ENCODE measurements around the gene SLC20A1.

The SLC20A1 gene

GRCh38 chr2:112645310-112646101 is at the start of gene SLC20A1:
Gene SLC20A1, plus strand, starts transcription at chr2:112645939. Its CDS starts 890 bp downstream, at chr2:112646829.
- Histone ChIP-seq H3K4me3 (peak within 1 kb of the TSS; percentile 98), H3K4me2 (peak within 1 kb of the TSS; percentile 97), H3K27ac (peak within 1 kb of the TSS; percentile 98), H3K9ac (peak within 1 kb of the TSS; percentile 99), H3K36me3 (peaks cover 33% of the 10 kb centered on the region), H3K27me3 (no peaks in the 10 kb centered on the region), H3K4me1 (peaks cover 54% of the 10 kb centered on the region), H3K9me3 (no peaks in the 10 kb centered on the region), H4K20me1 (peaks cover 38% of the 10 kb centered on the region)
- no peak for TF ChIP-seq Cebpa-rat (IDR thresholded peaks at IDR 0.05)

- Histone ChIP-seq H3K9ac (no peak overlapping the region), H3K4me2 (no peak overlapping the region), H3K36me3 (no peaks in the 10 kb centered on the region), H4K20me1 (no peaks in the 10 kb centered on the region), H3K27ac (no peak overlapping the region), H3K9me3 (no peaks in the 10 kb centered on the region), H3K4me3 (no peak overlapping the region), H3K4me1 (no peaks in the 10 kb centered on the region), H3K27me3 (no peaks in the 10 kb centered on the region)
- TF ChIP-seq Cebpa-rat (IDR thresholded peaks at IDR 0.05): no peak
Measured at GRCh38 chr2:112597537-112598322, 48.0 kb upstream of the SLC20A1 start.

- Histone ChIP-seq H3K27me3 (no peaks in the 10 kb centered on the region), H4K20me1 (no peaks in the 10 kb centered on the region), H3K4me2 (no peak overlapping the region), H3K36me3 (no peaks in the 10 kb centered on the region), H3K9ac (no peak overlapping the region), H3K9me3 (no peaks in the 10 kb centered on the region), H3K4me3 (no peak overlapping the region), H3K4me1 (no peaks in the 10 kb centered on the region), H3K27ac (no peak overlapping the region)
- no peak for TF ChIP-seq Cebpa-rat (IDR thresholded peaks at IDR 0.05)
Measured at GRCh38 chr2:112600634-112601033, 45.1 kb upstream of the SLC20A1 start.

GRCh38 chr2:112601754-112602153 is 44.0 kb upstream of the SLC20A1 start:
- Histone ChIP-seq H3K4me1 (no peaks in the 10 kb centered on the region), H3K4me2 (no peak overlapping the region), H3K9me3 (no peaks in the 10 kb centered on the region), H4K20me1 (no peaks in the 10 kb centered on the region), H3K9ac (no peak overlapping the region), H3K27me3 (no peaks in the 10 kb centered on the region), H3K36me3 (no peaks in the 10 kb centered on the region), H3K27ac (no peak overlapping the region), H3K4me3 (no peak overlapping the region)
- no peak for TF ChIP-seq Cebpa-rat (IDR thresholded peaks at IDR 0.05)

GRCh38 chr2:112602917-112603316 is 42.8 kb upstream of the SLC20A1 start:
- Histone ChIP-seq H3K9me3 (no peaks in the 10 kb centered on the region), H3K27me3 (no peaks in the 10 kb centered on the region), H3K4me3 (no peak overlapping the region), H3K4me1 (no peaks in the 10 kb centered on the region), H3K9ac (no peak overlapping the region), H4K20me1 (no peaks in the 10 kb centered on the region), H3K36me3 (no peaks in the 10 kb centered on the region), H3K27ac (no peak overlapping the region), H3K4me2 (no peak overlapping the region)
- TF ChIP-seq Cebpa-rat (IDR thresholded peaks at IDR 0.05): no peak

GRCh38 chr2:112603731-112604130 is 42.0 kb upstream of the SLC20A1 start:
- H3K9ac ChIP-seq: no peak overlapping the region
- H3K27me3 ChIP-seq: no peaks in the 10 kb centered on the region
- TF ChIP-seq Cebpa-rat (IDR thresholded peaks at IDR 0.05): no peak
- H3K4me1 ChIP-seq: no peaks in the 10 kb centered on the region
- no peak overlapping the region for H3K4me3 ChIP-seq
- H3K27ac ChIP-seq: no peak overlapping the region
- H4K20me1 ChIP-seq: no peaks in the 10 kb centered on the region
- no peaks in the 10 kb centered on the region; the same call in 1 of the 2 replicates for H3K9me3 ChIP-seq
- no peak overlapping the region for H3K4me2 ChIP-seq
- H3K36me3 ChIP-seq: no peaks in the 10 kb centered on the region

- no peaks in the 10 kb centered on the region for H3K27me3 ChIP-seq
- no peak overlapping the region for H3K4me3 ChIP-seq
- no peak overlapping the region for H3K27ac ChIP-seq
- no peak for TF ChIP-seq Cebpa-rat (IDR thresholded peaks at IDR 0.05)
- H3K4me1 ChIP-seq: no peaks in the 10 kb centered on the region
- H3K36me3 ChIP-seq: no peaks in the 10 kb centered on the region
- H4K20me1 ChIP-seq: no peaks in the 10 kb centered on the region
- no peak overlapping the region for H3K9ac ChIP-seq
- peaks cover 11% of the 10 kb centered on the region for H3K9me3 ChIP-seq
- no peak overlapping the region for H3K4me2 ChIP-seq
Measured at GRCh38 chr2:112604952-112605351, 40.8 kb upstream of the SLC20A1 start.

- Histone ChIP-seq H3K4me1 (no peaks in the 10 kb centered on the region), H3K36me3 (no peaks in the 10 kb centered on the region), H3K9me3 (peaks cover 13% of the 10 kb centered on the region), H3K4me2 (no peak overlapping the region), H3K4me3 (no peak overlapping the region), H3K27ac (no peak overlapping the region), H4K20me1 (no peaks in the 10 kb centered on the region), H3K27me3 (no peaks in the 10 kb centered on the region), H3K9ac (no peak overlapping the region)
- TF ChIP-seq Cebpa-rat (IDR thresholded peaks at IDR 0.05): no peak
Measured at GRCh38 chr2:112605926-112606325, 39.8 kb upstream of the SLC20A1 start.

- Histone ChIP-seq H4K20me1 (no peaks in the 10 kb centered on the region), H3K27ac (no peak overlapping the region), H3K27me3 (no peaks in the 10 kb centered on the region), H3K4me2 (no peak overlapping the region), H3K4me1 (no peaks in the 10 kb centered on the region), H3K9me3 (peaks cover 13% of the 10 kb centered on the region), H3K36me3 (no peaks in the 10 kb centered on the region), H3K4me3 (no peak overlapping the region), H3K9ac (no peak overlapping the region)
- no peak for TF ChIP-seq Cebpa-rat (IDR thresholded peaks at IDR 0.05)
Measured at GRCh38 chr2:112606547-112606946, 39.2 kb upstream of the SLC20A1 start.

Data from BLaER1 (cell line).